Renal cortex interstitium (tissue), 15 donors: ENCODE data around the gene SREK1. TPM values are rescaled to one million over a fixed set of nuclear protein-coding genes. Genes with fewer than 3 reads are reported as not detected.
"Not testable (repeated sequence)": the region's sequence is repeated elsewhere in the genome, so short reads cannot be mapped to it uniquely, and the experiment has no call there.

Source experiments
- DNase-seq, 11 donors: peaks; one replicate each; pipeline ENCODE4 v3.0.0-alpha.2; 2013; ENCODE audit warnings: low read depth in 9 of 11, low spot score in 4 of 11; ENCODE audit errors: extremely low read depth in 1 of 11
- long read RNA-seq, 16 experiments: transcript quantifications; one replicate each; lab custom pipeline, GENCODE V29; 2026
- polyA plus RNA-seq, 3 donors: library from polyadenylated mRNA; unstranded; fragments of 120-200 nt; gene quantifications; one replicate each; pipeline ENCODE4 v1.2.1, GENCODE V29; 2013; ENCODE audit not compliant: insufficient read length in 3 of 3

SREK1 gene
- polyA plus RNA-seq: 100 to 1,000 TPM; 145 to 189 (median 164) TPM
- long read RNA-seq, donor 1, partial matches to known transcripts: 0 of 10 reads
- long read RNA-seq, donor 1, other reads (novel, unspliced or antisense): 0 of 10 reads
- long read RNA-seq, donor 2, full-length matches to known transcripts: 16 of 16 reads
- long read RNA-seq, donor 2, partial matches to known transcripts: 0 of 16 reads
- long read RNA-seq, donor 2, other reads (novel, unspliced or antisense): 0 of 16 reads
- long read RNA-seq, donor 3, full-length matches to known transcripts: 14 of 36 reads
- long read RNA-seq, donor 3, partial matches to known transcripts: 22 of 36 reads
- long read RNA-seq, donor 3, other reads (novel, unspliced or antisense): 0 of 36 reads
- long read RNA-seq, donor 4, full-length matches to known transcripts: 17 of 31 reads
- long read RNA-seq, donor 4, partial matches to known transcripts: 14 of 31 reads
- long read RNA-seq, donor 4, other reads (novel, unspliced or antisense): 0 of 31 reads
- long read RNA-seq, donor 5: 0 reads
- long read RNA-seq, donor 6, full-length matches to known transcripts: 27 of 32 reads
- long read RNA-seq, donor 6, partial matches to known transcripts: 5 of 32 reads
- long read RNA-seq, donor 6, other reads (novel, unspliced or antisense): 0 of 32 reads
- long read RNA-seq, donor 7, full-length matches to known transcripts: 18 of 26 reads
- long read RNA-seq, donor 7, partial matches to known transcripts: 8 of 26 reads
- long read RNA-seq, donor 7, other reads (novel, unspliced or antisense): 0 of 26 reads
- long read RNA-seq, donor 8: 0 reads
- long read RNA-seq, donor 9, full-length matches to known transcripts: 18 of 36 reads
- long read RNA-seq, donor 9, partial matches to known transcripts: 18 of 36 reads
- long read RNA-seq, donor 9, other reads (novel, unspliced or antisense): 0 of 36 reads
- long read RNA-seq, donor 10, full-length matches to known transcripts: 12 of 25 reads
- long read RNA-seq, donor 10, partial matches to known transcripts: 13 of 25 reads
- long read RNA-seq, donor 10, other reads (novel, unspliced or antisense): 0 of 25 reads
- long read RNA-seq, donor 11, full-length matches to known transcripts: 15 of 15 reads
- long read RNA-seq, donor 11, partial matches to known transcripts: 0 of 15 reads
- long read RNA-seq, donor 11, other reads (novel, unspliced or antisense): 0 of 15 reads
- long read RNA-seq, donor 12, full-length matches to known transcripts: 11 of 17 reads
- long read RNA-seq, donor 12, partial matches to known transcripts: 6 of 17 reads
- long read RNA-seq, donor 12, other reads (novel, unspliced or antisense): 0 of 17 reads
- long read RNA-seq, donor 13: 0 reads
- long read RNA-seq, donor 14, full-length matches to known transcripts: 8 of 8 reads
- long read RNA-seq, donor 14, partial matches to known transcripts: 0 of 8 reads
- long read RNA-seq, donor 14, other reads (novel, unspliced or antisense): 0 of 8 reads
- long read RNA-seq, donor 15, full-length matches to known transcripts: 4 of 12 reads
- long read RNA-seq, donor 15, partial matches to known transcripts: 8 of 12 reads
- long read RNA-seq, donor 15, other reads (novel, unspliced or antisense): 0 of 12 reads
- long read RNA-seq, donor 16, full-length matches to known transcripts: 46 of 86 reads
- long read RNA-seq, donor 16, partial matches to known transcripts: 40 of 86 reads
- long read RNA-seq, donor 16, other reads (novel, unspliced or antisense): 0 of 86 reads

GRCh38 chr5:66144074-66144833, at the start of gene SREK1:
Gene SREK1 (plus strand): TSS chr5:66144300. CDS start chr5:66144377, 77 bp downstream.
- DNase-seq: peak; percentile 88 to 96 (median 92)

- DNase-seq: no peak
These were observed 43.2 kb upstream of the SREK1 start for GRCh38 chr5:66100851-66101250.

- no peak for DNase-seq
These were observed 30.9 kb upstream of the SREK1 start for GRCh38 chr5:66113160-66113559.

- DNase-seq: no peak
These were observed 25.8 kb upstream of the SREK1 start for GRCh38 chr5:66118304-66118703.

GRCh38 chr5:66122379-66123034, 21.6 kb upstream of the SREK1 start:
- DNase-seq: no peak

- DNase-seq: no peak
These were observed 15.0 kb upstream of the SREK1 start for GRCh38 chr5:66129144-66129543.

- DNase-seq: no peak
These were observed 13.6 kb upstream of the SREK1 start for GRCh38 chr5:66130493-66130892.

- no peak for DNase-seq
These were observed 9.7 kb upstream of the SREK1 start for GRCh38 chr5:66134407-66134861.

GRCh38 chr5:66136053-66136452, 8.0 kb upstream of the SREK1 start:
- DNase-seq: no peak

GRCh38 chr5:66136944-66137343, 7.2 kb upstream of the SREK1 start:
- DNase-seq: not testable (repeated sequence)

- no peak for DNase-seq
These were observed 5.3 kb upstream of the SREK1 start for GRCh38 chr5:66138637-66139317.

GRCh38 chr5:66139318-66139712, 4.8 kb upstream of the SREK1 start:
- no peak for DNase-seq

GRCh38 chr5:66142417-66142816, 1.7 kb upstream of the SREK1 start:
- DNase-seq: no peak

GRCh38 chr5:66143473-66144073, 527 bp upstream of the SREK1 start:
- peak in 1 of 11 donors; percentile 32 for DNase-seq

- DNase-seq: peak in 5 of 11 donors; percentile 41 to 85 (median 70)
These were observed 812 bp downstream of the SREK1 start for GRCh38 chr5:66144834-66145390.

- no peak for DNase-seq
These were observed 1.6 kb downstream of the SREK1 start for GRCh38 chr5:66145737-66146136.
